H9 (cell line): Measurements from ENCODE around the gene GRID2. TPM values are rescaled to one million over a fixed set of nuclear protein-coding genes. Genes with fewer than 3 reads are reported as not detected.

Experiments used
- DNase-seq: peaks from one replicate; pipeline ENCODE4 v3.0.0-alpha.2; 2017
- H2AFZ ChIP-seq: one replicate; pipeline ENCODE4 v1.6.1; 2013; ENCODE audit warnings: mild to moderate bottlenecking, low read length, control low read depth, moderate library complexity
- H2AK5ac ChIP-seq: 2 replicates; pipeline ENCODE4 v1.6.1; 2013; ENCODE audit warnings: low read length, control low read depth, mixed read lengths; ENCODE audit not compliant: insufficient read length
- H2BK120ac ChIP-seq: one replicate; pipeline ENCODE4 v1.6.1; 2013; ENCODE audit warnings: low read depth, mild to moderate bottlenecking, low read length, control low read depth, inconsistent platforms; ENCODE audit not compliant: poor library complexity, severe bottlenecking
- H2BK12ac ChIP-seq: 2 replicates; pipeline ENCODE4 v1.6.1; 2013; ENCODE audit warnings: low read length, control low read depth, mixed read lengths, low read depth; ENCODE audit not compliant: insufficient read length
- H2BK15ac ChIP-seq: 2 replicates; pipeline ENCODE4 v1.6.1; 2013; ENCODE audit warnings: low read depth, low read length, control low read depth
- H2BK20ac ChIP-seq: one replicate; pipeline ENCODE4 v1.6.1; 2013; ENCODE audit warnings: low read depth, mild to moderate bottlenecking, low read length, control low read depth, inconsistent platforms; ENCODE audit not compliant: poor library complexity, severe bottlenecking
- H2BK5ac ChIP-seq: 2 replicates; pipeline ENCODE4 v1.6.1; 2013; ENCODE audit warnings: low read length, control low read depth, mixed read lengths; ENCODE audit not compliant: insufficient read length
- H3K14ac ChIP-seq: 2 replicates; pipeline ENCODE4 v1.6.1; 2013; ENCODE audit warnings: low read length, control low read depth; ENCODE audit not compliant: insufficient read depth
- H3K18ac ChIP-seq: 2 replicates; pipeline ENCODE4 v1.6.1; 2013; ENCODE audit warnings: low read depth, mild to moderate bottlenecking, mixed read lengths, low read length, control low read depth; ENCODE audit not compliant: insufficient read length
- H3K23ac ChIP-seq: 2 replicates; pipeline ENCODE4 v1.6.1; 2013; ENCODE audit warnings: low read length, control low read depth, mixed read lengths, low read depth; ENCODE audit not compliant: insufficient read length
- H3K23me2 ChIP-seq: 2 replicates; pipeline ENCODE4 v1.6.1; 2013; ENCODE audit warnings: low read depth, mild to moderate bottlenecking, mixed read lengths, low read length, control low read depth; ENCODE audit not compliant: insufficient read length, poor library complexity, severe bottlenecking
- H3K27ac ChIP-seq: 2 replicates; pipeline ENCODE4 v1.5.1; 2013; ENCODE audit warnings: low read length, control low read depth, mixed read lengths, low read depth; ENCODE audit not compliant: insufficient read length
- H3K27me3 ChIP-seq: 2 replicates; pipeline ENCODE4 v1.6.1; 2013; ENCODE audit warnings: low read length, control low read depth, inconsistent platforms; ENCODE audit not compliant: insufficient read depth
- H3K4ac ChIP-seq: 2 replicates; pipeline ENCODE4 v1.6.1; 2013; ENCODE audit warnings: low read depth, mild to moderate bottlenecking, control low read depth, inconsistent platforms, low read length, moderate library complexity
- H3K4me1 ChIP-seq: 2 replicates; pipeline ENCODE4 v1.6.1; 2013; ENCODE audit warnings: low read length, control low read depth, inconsistent platforms; ENCODE audit not compliant: insufficient read depth
- H3K4me2 ChIP-seq: 2 replicates; pipeline ENCODE4 v1.6.1; 2013; ENCODE audit warnings: low read length, control low read depth, mixed read lengths; ENCODE audit not compliant: insufficient read length, insufficient read depth
- H3K56ac ChIP-seq: 2 replicates; pipeline ENCODE4 v1.6.1; 2013; ENCODE audit warnings: low read depth, mild to moderate bottlenecking, mixed read lengths, low read length, control low read depth; ENCODE audit not compliant: insufficient read length
- H3K79me1 ChIP-seq: 2 replicates; pipeline ENCODE4 v1.6.1; 2013; ENCODE audit warnings: low read depth, mild to moderate bottlenecking, moderate library complexity, low read length, control low read depth, inconsistent platforms; ENCODE audit not compliant: insufficient read depth, poor library complexity, severe bottlenecking
- H3K79me2 ChIP-seq: 2 replicates; pipeline ENCODE4 v1.6.1; 2013; ENCODE audit warnings: low read length, control low read depth, inconsistent platforms; ENCODE audit not compliant: insufficient read depth
- H3K9ac ChIP-seq: 2 replicates; pipeline ENCODE4 v1.6.1; 2013; ENCODE audit warnings: low read length, control low read depth, mixed read lengths; ENCODE audit not compliant: insufficient read length; ENCODE audit errors: extremely low read depth
- H3K9me3 ChIP-seq: one replicate; pipeline ENCODE4 v1.6.1; 2013; ENCODE audit warnings: low read depth, low read length, inconsistent platforms; ENCODE audit not compliant: control insufficient read depth
- H3T11ph ChIP-seq: one replicate; pipeline ENCODE4 v1.6.1; 2013; ENCODE audit warnings: mild to moderate bottlenecking, low read length, control low read depth, inconsistent platforms
- H4K20me1 ChIP-seq: one replicate; pipeline ENCODE4 v1.6.1; 2013; ENCODE audit not compliant: control insufficient read depth, insufficient read length, insufficient read depth
- H4K5ac ChIP-seq: 2 replicates; pipeline ENCODE4 v1.6.1; 2013; ENCODE audit warnings: low read depth, mild to moderate bottlenecking, mixed read lengths, low read length, control low read depth; ENCODE audit not compliant: insufficient read length
- H4K8ac ChIP-seq: replicated peaks from 2 replicates; pipeline ENCODE4 v1.6.1; 2013; ENCODE audit warnings: low read length, control low read depth, mixed read lengths, low read depth; ENCODE audit not compliant: insufficient read length
- H4K91ac ChIP-seq: 2 replicates; pipeline ENCODE4 v1.6.1; 2013; ENCODE audit warnings: low read depth, mild to moderate bottlenecking, moderate library complexity, mixed read lengths, low read length, control low read depth; ENCODE audit not compliant: insufficient read length
- H3K27ac Mint-ChIP-seq, 3 experiments: 2 replicates in 2 of 3; 3 replicates in 1 of 3; pipeline ENCODE4 v1.8.0; 2020 to 2021; ENCODE audit warnings: mixed read lengths in 3 of 3, mild to moderate bottlenecking in 1 of 3, moderate library complexity in 1 of 3
- H3K27me3 Mint-ChIP-seq: 2 replicates; pipeline ENCODE4 v1.8.0; 2021; ENCODE audit warnings: low read depth, mild to moderate bottlenecking, moderate library complexity, mixed read lengths
- H3K36me3 Mint-ChIP-seq, 3 experiments: 2 replicates in 2 of 3; 3 replicates in 1 of 3; pipeline ENCODE4 v1.8.0; 2020 to 2021; ENCODE audit warnings: low read depth in 3 of 3, mixed read lengths in 3 of 3; ENCODE audit not compliant: insufficient read depth in 1 of 3
- H3K4me1 Mint-ChIP-seq, 2 experiments: 2 replicates each; pipeline ENCODE4 v1.8.0; 2020; ENCODE audit warnings: mixed read lengths in 2 of 2
- H3K4me3 Mint-ChIP-seq, 2 experiments: 2 replicates in 1 of 2; 3 replicates in 1 of 2; pipeline ENCODE4 v1.8.0; 2020 to 2021; ENCODE audit warnings: mild to moderate bottlenecking in 2 of 2, mixed read lengths in 2 of 2, moderate library complexity in 1 of 2
- H3K9me3 Mint-ChIP-seq, 2 experiments: 2 replicates in 1 of 2; 3 replicates in 1 of 2; pipeline ENCODE4 v1.8.0; 2020; ENCODE audit warnings: mild to moderate bottlenecking in 2 of 2, mixed read lengths in 2 of 2, moderate library complexity in 1 of 2
- WGBS: extraction: QIAGEN DNeasy Blood & Tissue Kit; methylation state at CpG from one replicate; pipeline ENCODE4 v1.1.7; 2013; ENCODE audit warnings: missing lambda C conversion rate, low lambda C conversion rate, mixed read lengths; ENCODE audit not compliant: insufficient read length; ENCODE audit errors: extremely low coverage; 5-methylcytosine and 5-hydroxymethylcytosine counted together
- total RNA-seq: library from RNA; stranded (reverse); gene quantifications from 2 replicates; pipeline ENCODE4 v1.2.1, GENCODE V29; 2021
- TF ChIP-seq, protein P1 (sequence below): fragments of 200-600 bp; sonication (generic); conservative IDR thresholded peaks from 3 replicates; pipeline ENCODE4 v1.8.0; 2021; ENCODE audit warnings: antibody characterized with exemption, mild to moderate bottlenecking

Gene GRID2
- total RNA-seq, 1 experiment from 2014 or later, result 21.8 TPM

DNA sequence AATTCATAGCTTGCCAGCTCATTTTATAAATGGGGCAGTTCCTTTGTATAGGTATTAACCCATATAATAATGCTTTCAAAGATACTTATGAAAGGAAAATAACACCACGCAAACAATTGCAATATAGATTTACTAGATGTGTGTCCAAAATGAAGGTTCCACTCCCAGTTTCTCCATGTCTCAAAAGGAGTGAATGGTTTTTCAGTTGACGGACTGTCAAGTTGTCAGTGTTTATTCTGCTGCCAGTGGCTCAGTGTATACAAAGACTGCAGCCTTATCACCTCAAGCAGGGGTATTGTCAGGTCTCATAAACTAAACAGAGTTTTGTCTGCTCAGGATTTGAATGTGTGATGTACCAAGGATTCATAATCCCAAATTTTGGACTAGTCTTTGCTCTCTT, 939.5 kb downstream of the GRID2 start:
- H2BK5ac ChIP-seq, result no peak overlapping the region
- no peaks in the 10 kb centered on the region; a peak in 1 of 5 replicates for H3K9me3 Mint-ChIP-seq
- TF ChIP-seq, protein P1, sequence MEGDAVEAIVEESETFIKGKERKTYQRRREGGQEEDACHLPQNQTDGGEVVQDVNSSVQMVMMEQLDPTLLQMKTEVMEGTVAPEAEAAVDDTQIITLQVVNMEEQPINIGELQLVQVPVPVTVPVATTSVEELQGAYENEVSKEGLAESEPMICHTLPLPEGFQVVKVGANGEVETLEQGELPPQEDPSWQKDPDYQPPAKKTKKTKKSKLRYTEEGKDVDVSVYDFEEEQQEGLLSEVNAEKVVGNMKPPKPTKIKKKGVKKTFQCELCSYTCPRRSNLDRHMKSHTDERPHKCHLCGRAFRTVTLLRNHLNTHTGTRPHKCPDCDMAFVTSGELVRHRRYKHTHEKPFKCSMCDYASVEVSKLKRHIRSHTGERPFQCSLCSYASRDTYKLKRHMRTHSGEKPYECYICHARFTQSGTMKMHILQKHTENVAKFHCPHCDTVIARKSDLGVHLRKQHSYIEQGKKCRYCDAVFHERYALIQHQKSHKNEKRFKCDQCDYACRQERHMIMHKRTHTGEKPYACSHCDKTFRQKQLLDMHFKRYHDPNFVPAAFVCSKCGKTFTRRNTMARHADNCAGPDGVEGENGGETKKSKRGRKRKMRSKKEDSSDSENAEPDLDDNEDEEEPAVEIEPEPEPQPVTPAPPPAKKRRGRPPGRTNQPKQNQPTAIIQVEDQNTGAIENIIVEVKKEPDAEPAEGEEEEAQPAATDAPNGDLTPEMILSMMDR, result no peak

More for the DNA sequence above, 939.5 kb downstream of the GRID2 start:
- no peak overlapping the region for H2BK15ac ChIP-seq
- Mint-ChIP-seq H3K4me3 (no peak overlapping the region), H3K27me3 (no peaks in the 10 kb centered on the region), H3K4me1 (peaks cover 0 to 6% of the 10 kb centered on the region in 2 experiments; a peak in 1 of 4 replicates), H3K27ac (no peak overlapping the region), H3K36me3 (peaks cover 0 to 2% (median 0%) of the 10 kb centered on the region in 3 experiments; a peak in 3 of 7 replicates)
- no peak overlapping the region for H3K27ac ChIP-seq
- no peak overlapping the region for H3K23ac ChIP-seq
- H2BK120ac ChIP-seq, result no peak overlapping the region
- H3K9ac ChIP-seq, result no peak overlapping the region
- H3K79me2 ChIP-seq, result no peaks in the 10 kb centered on the region
- no peak overlapping the region for H4K5ac ChIP-seq
- no peaks in the 10 kb centered on the region for H3K9me3 ChIP-seq
- no peak overlapping the region for H3K18ac ChIP-seq
- no CpG with 5 or more reads among the region's 2 CpGs for WGBS
- no peak overlapping the region for H2AK5ac ChIP-seq
- no peak overlapping the region for H2BK12ac ChIP-seq
- H3K14ac ChIP-seq, result no peak overlapping the region
- H3K79me1 ChIP-seq, result no peaks in the 10 kb centered on the region
- no peak overlapping the region for H4K8ac ChIP-seq
- no peaks in the 10 kb centered on the region for H3K23me2 ChIP-seq
- no peaks in the 10 kb centered on the region for H3K27me3 ChIP-seq
- DNase-seq, result no peak
- no peak overlapping the region for H3T11ph ChIP-seq
- H2AFZ ChIP-seq, result no peak overlapping the region
- no peak overlapping the region for H4K91ac ChIP-seq
- H2BK20ac ChIP-seq, result no peak overlapping the region
- H3K4me1 ChIP-seq, result no peaks in the 10 kb centered on the region
- no peaks in the 10 kb centered on the region for H4K20me1 ChIP-seq
- no peak overlapping the region for H3K4me2 ChIP-seq
- H3K56ac ChIP-seq, result no peak overlapping the region
- no peak overlapping the region for H3K4ac ChIP-seq
